ENCODE results near the gene C1QTNF5.

C1QTNF5 gene

GRCh38 chr11:119336744-119337469 lies 3.8 kb downstream of the C1QTNF5 start:
- ATAC-seq, result no peak

GRCh38 chr11:119335655-119336543 lies 4.8 kb downstream of the C1QTNF5 start:
- no peak for ATAC-seq

- ATAC-seq, result no peak
These were observed 5.5 kb downstream of the C1QTNF5 start for GRCh38 chr11:119335091-119335654.

GRCh38 chr11:119334174-119334930 lies 6.3 kb downstream of the C1QTNF5 start, which contains the start of gene RNF26:
Gene RNF26 (plus strand): TSS chr11:119334527. CDS start chr11:119335123, 596 bp downstream.
- ATAC-seq, result peak; percentile 97

GRCh38 chr11:119332111-119332765 lies 8.4 kb downstream of the C1QTNF5 start:
- no peak for ATAC-seq

GRCh38 chr11:119330237-119330636 lies 10.4 kb downstream of the C1QTNF5 start:
- ATAC-seq, result no peak

GRCh38 chr11:119329320-119329719 lies 11.4 kb downstream of the C1QTNF5 start:
- no peak for ATAC-seq

- ATAC-seq, result no peak
These were observed 16.5 kb downstream of the C1QTNF5 start for GRCh38 chr11:119324189-119324588.

- no peak for ATAC-seq
These were observed 17.1 kb downstream of the C1QTNF5 start for GRCh38 chr11:119323532-119324033.

GRCh38 chr11:119322921-119323531 lies 17.7 kb downstream of the C1QTNF5 start:
- ATAC-seq, result no peak

- no peak for ATAC-seq
These were observed 18.3 kb downstream of the C1QTNF5 start for GRCh38 chr11:119322360-119322739.

GRCh38 chr11:119320776-119321524 lies 19.7 kb downstream of the C1QTNF5 start:
- ATAC-seq, result peak; percentile 49 to 63

- no peak for ATAC-seq
These were observed 20.4 kb downstream of the C1QTNF5 start for GRCh38 chr11:119320240-119320775.

- no peak for ATAC-seq
These were observed 20.9 kb downstream of the C1QTNF5 start for GRCh38 chr11:119319700-119320239.

- ATAC-seq, result no peak
These were observed 21.5 kb downstream of the C1QTNF5 start for GRCh38 chr11:119319136-119319699.

- peak in 1 of 2 donors; percentile 18 for ATAC-seq
These were observed 22.2 kb downstream of the C1QTNF5 start for GRCh38 chr11:119318240-119319135.

GRCh38 chr11:119317592-119318239 lies 23.0 kb downstream of the C1QTNF5 start:
- ATAC-seq, result no peak
